ENCODE measurements around the gene DVL3.
"Not testable (repeated sequence)": the region's sequence is repeated elsewhere in the genome, so short reads cannot be mapped to it uniquely, and the experiment has no call there.

Gene DVL3

DNA sequence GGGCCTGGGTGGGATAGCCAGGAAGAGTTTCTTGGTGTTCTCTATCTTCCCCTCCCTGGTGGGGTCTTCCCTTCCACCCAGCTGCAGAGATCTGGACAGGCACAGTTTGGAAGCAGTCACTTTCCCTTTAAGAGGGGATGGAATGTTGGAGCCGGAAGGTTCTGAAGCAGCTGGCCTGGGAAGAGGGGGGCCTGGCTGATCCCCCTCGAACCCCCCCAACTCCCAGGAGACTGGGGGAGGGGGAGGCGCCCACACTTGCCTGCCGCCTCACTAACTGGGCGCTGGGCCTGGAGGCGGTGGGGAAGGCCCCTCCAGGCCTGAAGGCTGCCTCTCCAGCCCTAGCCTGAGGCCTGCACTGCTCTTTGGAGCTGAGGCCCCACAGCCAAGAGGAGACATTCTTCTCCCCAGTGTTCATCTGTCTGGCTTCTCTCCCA lies 1.4 kb downstream of the DVL3 start:
- no peak for DNase-seq

DNA sequence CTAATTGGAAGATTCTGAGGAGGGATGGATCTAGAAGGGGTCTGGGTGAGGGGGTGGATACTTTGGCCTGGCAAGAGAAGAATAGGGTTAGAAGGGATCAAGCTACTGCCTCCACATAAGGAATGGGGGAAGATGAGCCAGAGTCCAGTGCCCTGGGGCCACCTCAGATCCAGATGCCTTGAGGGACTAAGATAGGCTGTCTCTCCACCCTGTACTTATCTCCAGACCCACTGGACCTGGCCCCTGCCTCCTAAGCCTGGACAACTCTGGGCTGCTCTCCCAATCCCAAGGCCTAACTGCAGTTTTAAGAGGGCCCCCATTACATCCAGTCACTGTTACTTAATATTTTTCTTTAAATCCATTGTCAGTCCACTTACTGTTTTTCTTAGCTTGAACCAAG lies 2.0 kb downstream of the DVL3 start:
- DNase-seq, result no peak

DNA sequence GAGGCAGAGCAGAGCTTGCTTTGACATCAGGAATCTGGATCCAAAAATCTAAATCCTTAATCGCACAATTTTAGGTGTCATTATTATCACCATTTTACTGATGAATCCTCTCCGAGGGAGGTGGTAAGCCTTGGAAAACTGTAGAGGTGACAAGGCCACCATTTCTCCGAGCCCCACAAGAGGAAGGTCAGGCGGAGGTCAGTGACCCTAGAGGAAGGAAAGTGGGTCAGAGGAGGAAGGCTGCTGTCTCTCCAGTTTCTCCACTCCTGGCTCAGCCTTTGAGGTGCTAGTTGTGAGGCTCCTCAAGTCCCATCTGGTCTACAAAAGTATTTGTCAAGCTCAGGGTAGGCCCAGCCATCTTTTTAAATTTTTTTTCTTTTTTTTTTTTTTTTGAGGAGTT lies 3.2 kb downstream of the DVL3 start:
- DNase-seq, result no peak

DNA sequence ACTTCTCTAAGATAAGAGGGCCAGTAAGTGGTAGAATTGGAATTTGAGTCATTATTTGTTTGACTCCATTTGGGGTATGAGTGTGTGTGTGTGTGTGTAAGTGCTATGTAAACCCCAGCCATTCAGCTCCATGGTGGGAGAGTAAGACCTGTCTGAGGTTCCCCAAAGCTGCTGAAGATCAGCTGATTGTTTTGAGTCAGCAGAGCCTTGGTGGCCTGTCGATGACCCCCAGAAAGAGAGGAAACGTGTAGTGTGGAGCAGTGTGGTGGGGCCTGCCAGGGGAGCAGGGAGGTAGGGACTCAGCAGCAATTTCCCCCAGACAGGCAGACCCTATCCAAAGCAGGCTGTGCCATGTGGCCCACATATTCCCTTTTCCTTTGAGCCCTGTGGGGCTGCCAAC lies 5.3 kb downstream of the DVL3 start:
- DNase-seq, result no peak

DNA sequence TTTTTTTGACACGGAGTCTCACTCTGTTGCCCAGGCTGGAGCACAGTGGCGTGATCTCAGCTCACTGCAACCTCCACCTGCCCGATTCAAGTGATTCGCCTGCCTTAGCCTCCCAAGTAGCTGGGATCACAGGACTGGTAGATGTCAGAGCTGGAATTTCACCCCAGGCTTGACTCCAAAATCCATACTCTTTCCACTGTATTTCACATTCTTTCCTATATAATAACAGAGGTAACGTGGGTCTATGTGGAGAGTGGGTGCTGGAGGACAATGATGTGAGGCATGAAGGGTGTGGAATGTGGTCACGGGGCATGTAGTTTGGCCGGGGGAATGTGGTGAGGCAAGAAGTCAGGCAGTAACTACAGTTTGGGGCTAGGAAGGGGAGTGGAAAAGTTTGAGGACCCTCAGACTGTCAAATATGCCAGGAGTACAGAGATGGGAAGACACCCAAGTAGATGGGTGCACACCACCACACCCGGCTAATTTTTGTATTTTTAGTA lies 7.4 kb downstream of the DVL3 start:
- DNase-seq, result not testable (repeated sequence)

DNA sequence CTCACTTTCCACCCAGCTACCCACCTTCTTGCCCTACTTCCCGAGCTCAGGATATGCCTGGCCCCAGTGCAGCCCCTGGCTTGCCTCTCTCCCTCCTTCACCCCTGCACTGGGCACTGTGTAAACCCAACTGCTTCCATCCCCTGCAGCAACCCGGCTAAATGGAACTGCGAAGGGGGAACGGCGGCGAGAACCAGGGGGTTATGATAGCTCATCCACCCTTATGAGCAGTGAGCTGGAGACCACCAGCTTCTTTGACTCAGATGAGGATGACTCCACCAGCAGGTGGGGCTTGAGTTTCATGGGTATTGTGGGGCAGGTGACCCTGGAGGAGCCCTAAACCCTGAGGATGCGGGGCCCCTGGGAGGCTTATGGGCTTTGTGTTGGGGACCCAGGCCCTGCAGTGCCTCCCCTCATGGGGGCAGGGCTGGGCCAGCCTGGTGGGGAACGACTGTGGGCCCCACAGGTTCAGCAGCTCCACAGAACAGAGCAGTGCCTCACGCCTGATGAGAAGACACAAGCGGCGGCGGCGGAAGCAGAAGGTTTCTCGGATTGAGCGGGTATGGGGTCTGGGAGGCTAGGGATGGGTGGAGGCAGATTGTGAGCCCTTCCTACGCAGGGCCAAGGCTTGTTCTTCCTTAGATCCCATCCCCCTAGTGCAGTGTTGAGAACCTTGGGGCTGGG lies 9.6 kb downstream of the DVL3 start:
- DNase-seq, result no peak

DNA sequence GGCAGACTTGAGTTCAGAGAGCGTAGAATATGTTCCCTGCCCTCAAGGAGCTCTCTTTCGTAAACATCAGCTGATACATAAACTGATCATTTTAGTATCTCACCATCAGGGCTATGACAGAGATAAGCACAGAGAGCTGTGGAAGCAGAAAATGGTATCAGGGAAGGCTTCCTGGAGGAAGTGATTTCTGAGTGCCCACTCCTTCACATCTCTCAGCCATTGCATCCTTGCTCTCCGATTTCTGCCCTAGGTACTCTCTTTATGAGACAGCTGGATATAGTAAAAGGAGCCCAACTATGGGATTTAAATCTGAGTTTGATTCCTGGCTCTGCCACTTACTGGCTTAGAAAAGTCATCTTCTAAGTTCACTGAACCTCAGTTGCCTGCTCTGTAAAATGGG lies 10.4 kb downstream of the DVL3 start:
- DNase-seq, result no peak

DNA sequence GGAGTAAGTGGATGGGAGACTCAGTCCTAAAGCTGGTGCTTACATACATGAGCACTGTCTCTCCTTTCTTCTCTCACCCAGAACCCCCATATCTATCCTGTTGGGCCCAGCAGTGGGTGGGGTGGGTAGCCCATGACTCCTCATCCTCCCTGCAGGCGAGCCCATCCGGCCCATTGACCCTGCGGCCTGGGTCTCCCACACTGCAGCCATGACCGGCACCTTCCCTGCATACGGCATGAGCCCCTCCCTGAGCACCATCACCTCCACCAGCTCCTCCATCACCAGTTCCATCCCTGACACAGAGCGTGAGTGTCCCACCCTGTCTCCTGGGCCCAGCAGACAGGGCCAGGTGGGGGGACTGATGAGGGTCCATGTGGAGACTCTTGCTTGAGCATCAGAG lies 11.5 kb downstream of the DVL3 start:
- DNase-seq, result no peak

DNA sequence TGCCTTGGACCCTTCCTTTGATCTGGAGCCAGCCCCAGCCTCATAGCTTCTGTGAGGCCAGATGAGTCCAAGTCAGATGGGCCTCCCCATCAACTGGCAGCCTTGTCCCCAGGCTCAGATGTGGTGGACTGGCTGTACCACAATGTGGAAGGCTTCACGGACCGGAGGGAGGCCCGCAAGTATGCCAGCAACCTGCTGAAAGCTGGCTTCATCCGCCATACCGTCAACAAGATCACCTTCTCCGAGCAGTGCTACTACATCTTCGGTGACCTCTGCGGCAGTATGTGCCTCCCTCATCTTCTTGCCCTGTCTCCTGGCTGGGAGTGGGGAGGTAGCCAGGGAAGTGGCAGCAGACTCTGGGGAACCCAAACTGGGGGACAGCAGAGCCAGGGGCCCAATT lies 12.6 kb downstream of the DVL3 start:
- no peak for DNase-seq

DNA sequence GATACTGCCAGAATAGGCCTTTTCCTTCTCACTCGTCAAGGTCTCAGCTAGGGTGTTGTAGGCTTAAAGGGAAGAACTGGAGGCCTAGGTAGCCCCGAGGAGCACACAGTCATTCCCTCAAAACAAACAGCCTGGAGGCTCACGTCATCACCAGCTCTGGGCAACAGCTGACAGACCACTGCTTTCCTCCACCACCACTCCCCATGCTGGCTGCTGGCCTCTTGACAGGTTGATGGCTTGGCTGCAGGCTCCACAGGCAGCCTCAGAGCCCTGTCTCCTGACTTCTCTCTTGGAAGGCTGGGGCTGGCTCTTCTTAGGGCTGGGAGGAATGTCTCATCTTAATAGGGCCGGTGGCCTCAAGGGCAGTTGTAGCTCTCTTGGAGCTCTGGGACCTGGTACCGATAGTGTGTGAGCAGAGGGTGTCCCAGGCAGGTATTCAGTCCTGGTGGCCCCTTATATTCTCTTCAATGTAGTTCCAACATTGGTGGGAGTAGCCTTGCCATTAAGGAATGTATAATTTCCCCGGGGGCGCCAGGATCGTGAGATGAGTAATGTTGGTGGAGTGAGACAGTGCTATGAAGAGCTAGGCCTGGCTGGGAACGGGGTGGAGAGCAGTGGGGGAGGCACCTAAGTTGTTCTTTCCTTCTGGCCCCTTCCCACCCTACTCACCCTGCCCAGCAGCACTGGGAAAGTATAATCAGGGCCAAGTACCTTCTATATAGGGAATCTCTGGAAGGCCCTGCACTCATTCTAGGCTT lies 13.4 kb downstream of the DVL3 start:
- no peak for DNase-seq

DNA sequence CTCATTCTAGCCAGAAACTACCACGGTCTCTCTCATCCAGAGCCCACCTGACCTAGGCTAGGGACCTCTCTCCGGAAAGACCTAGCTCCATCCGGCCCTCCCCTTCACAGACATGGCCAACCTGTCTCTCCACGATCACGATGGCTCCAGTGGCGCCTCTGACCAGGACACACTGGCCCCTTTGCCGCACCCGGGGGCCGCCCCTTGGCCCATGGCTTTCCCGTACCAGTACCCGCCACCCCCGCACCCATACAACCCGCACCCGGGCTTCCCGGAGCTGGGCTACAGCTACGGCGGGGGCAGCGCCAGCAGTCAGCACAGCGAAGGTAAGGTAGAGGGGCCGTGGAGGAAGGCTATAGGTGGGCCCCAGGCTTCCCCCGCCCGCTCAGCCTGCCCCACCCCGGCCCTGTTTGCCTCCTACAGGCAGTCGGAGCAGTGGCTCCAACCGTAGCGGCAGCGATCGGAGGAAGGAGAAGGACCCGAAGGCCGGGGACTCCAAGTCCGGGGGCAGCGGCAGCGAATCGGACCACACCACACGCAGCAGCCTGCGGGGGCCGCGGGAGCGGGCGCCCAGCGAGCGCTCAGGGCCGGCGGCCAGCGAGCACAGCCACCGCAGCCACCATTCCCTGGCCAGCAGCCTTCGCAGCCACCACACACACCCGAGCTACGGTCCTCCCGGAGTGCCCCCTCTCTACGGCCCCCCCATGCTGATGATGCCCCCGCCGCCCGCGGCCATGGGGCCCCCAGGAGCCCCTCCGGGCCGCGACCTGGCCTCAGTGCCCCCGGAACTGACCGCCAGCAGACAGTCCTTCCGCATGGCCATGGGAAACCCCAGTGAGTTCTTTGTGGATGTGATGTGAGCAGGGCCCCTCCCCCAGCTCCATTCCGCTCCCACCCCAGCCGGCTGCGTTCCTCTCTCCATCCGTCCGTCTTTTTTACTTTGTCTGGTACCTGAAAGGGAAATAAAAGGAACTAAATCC lies 15.0 kb downstream of the DVL3 start:
- DNase-seq, result no peak

DNA sequence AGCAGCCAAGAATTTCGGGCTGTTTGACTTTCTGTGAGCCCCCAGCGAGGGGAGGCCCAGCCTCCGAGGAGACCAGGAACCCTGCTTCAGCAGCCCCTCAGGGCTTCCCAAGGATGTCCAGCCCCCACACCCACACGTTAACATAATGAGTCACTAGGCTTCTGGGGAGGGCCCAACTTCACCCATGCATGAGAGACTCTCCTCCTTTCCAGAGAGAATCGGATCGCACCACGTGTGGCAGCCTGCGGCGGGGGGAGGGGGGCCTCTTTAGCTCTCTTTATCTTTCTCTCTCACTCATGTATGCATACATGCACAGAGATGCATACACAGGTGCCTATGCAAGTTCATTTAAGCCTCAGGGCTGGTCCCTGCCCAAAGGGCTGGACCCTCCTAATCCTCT lies 16.4 kb downstream of the DVL3 start:
- no peak for DNase-seq

DNA sequence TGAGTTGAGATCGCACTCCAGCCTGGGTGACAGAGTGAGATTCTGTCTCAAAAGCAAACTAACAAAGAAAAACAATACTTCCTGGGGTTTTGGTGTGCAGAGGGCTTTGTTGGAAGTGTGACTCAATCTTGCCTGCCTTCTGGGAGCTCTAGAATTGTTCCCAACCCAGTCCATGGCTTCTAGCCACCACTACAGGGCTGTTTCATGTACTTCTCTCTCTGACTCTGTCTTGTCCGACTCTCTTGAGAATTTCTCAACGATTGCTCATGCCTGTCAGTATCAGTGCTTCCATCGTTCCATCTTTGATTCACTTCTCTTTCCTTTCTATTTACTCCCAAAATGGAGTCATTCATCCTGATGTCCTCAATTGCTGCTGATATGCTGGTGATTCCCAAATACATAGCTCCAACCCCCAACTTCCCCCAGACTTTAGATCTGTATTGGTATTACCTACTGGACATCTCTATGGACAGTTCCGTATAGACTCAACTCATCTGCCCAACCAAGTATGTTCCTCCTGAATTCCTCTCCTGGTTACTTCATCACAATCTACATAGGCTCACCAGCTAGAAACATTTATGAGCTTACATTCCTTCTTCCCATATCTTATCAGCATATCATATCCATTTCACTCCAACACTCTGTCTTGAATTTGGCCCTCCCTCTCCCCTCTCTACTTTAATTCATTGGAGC lies 17.6 kb downstream of the DVL3 start:
- no peak for DNase-seq

DNA sequence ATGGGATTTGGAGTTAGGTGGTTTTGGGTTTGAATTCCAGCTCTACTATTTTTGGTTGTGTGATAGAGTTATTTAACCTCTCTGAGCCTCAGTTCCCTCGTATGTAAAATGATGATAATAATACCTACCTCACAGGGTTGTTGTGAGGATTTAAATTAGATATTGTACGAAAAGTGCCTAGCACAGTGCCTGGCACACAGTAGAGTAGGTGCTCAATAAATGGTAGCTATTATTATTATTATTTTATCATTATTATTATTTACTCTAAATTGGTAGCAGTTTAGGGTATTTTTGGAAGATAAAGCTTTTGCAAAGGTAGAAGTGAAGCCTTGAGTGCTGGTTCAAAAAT lies 18.2 kb downstream of the DVL3 start:
- no peak for DNase-seq

DNA sequence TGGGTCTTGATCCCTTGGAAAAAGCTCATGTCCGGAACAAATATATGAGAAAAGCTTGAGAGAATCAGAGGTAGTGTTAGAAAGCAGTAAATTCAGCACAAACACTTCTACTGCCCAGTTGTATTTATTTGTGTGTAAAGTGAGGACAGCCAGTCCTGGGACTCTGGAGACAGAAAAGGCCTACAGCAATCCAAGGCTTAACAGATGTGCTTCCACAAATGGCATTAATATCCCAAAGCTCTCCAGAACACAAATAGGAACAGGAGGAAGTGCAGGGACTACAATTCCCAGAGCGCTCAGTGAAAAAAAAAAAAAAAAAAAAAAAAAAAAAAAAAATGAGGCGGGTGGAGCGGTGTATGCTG lies 19.1 kb downstream of the DVL3 start:
- DNase-seq, result no peak

DNA sequence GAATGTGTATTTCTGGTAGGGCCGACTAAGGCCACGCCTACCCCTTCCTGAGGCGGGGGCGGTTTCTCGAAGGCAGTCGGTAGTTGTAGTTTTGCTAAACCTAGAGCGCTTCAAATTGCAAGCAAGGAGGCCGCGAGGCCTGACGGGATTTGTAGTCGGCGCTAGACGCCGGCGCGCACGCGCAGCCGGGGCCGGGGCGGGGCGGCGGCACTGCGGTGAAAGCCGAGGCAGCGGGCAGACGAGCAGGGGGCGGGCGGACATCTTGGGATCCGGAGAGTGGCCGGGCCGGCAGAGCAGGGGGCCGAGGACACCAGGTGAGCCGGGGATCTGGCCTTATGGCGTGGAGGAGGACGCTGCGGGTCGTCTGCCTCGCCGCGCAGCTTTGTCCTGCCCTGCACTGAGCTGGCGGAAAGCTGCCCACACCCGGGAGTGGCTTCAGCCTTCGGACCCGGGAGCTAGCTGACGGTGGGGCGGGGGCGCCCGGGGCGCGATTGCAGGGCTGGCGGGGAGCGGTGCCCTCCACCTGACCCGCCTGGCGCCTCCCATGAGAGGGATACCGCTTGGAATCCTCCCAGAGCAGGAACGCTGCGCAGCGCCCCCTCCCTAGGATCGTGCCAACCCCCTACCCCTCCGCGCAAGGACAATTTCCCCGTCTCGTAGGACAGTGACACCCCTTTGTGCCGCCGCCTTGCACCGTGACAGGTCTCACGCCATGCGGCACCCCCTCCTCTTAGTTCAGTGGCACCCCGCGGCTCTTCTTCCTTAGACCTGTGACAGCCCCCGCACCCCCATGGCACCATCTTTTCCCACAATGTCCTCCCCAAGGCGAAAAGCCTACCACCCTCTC lies 19.7 kb downstream of the DVL3 start, which contains the start of gene AP2M1:
Gene AP2M1, plus strand, starts transcription at position 210 of the 847 bp plus-strand sequence. CDS start 2,139 bp downstream, outside the sequence.
- DNase-seq, result peak; percentile 99

DNA sequence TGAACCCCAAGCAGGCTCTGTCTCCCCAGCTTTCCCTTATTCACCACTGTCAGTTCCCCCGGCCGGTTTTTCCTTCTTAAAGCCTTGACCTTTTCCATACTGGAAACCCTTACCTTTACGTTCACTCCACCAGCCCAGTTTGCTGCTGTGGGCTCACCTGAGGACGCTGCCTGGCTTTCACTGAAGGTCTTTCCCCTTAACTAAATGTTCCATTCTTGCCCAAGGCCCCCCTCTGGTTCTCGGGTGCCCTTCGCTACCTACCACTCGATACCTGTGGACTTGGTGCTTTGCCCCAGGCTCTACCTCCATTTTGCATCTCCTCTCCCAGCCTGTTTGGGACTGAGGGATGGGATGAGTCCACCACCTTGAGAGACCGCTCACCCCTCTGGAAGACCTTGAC lies 20.3 kb downstream of the DVL3 start:
- DNase-seq, result no peak

DNA sequence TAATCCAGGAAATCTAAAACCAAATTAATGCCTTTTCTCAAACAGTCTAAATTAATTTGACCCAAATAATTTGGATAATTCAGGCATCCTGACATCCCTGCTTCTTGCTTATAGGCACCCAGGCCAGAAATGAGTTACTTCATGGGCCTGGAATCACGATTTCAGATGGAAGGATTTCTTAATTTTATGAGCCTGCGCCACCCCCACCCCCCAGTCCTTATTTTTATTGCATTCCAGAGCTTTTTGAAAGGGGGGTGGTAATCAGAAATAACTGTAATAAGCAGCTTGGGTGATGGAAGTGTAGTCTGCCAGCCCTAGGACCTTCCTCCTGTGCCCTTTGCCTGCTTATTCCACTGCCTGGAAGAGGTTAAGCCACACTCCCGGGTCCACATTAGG lies 20.8 kb downstream of the DVL3 start:
- DNase-seq, result no peak

DNA sequence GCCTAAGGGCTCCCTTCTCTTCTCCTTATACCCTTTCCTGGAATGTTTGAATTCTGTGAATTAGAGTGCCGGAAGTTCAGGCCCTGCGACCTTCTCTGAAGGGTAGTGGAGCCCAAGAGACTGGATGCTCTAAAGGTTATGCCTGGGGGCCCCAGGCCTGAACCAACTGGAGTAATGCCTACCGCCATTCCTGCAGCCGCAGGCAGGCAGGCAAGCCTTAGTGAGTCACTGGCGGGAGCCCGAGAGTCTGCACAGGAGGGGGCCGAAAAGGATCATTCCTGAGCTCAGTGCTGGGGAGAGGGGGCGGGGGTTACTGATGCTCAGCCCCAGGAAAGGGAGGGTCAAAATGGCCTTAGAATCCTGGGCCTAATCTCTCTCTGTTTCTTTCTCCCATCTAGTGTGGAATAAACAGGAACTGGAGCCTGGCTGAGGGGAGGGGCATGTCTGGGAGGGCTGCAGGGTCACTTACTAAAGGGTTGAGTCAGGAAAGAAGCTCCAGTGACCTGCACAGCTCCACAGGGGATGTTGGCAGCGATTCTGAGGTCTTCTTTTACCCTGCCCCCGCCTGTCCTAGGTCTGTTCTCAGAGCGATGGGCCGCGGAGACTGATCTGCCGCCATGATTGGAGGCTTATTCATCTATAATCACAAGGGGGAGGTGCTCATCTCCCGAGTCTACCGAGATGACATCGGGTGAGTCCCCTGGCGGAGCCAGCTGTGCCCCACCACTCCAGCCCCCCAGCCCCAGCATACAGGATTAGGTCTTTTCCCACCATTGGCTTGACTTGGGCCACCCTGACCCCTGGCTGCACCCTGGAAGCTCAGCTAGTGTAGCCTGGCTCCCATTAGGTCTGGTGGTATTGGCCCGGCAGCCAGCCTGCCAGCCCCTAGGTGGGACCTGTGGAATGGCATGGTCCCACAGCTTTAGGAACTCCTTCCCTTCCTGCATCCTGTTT lies 21.5 kb downstream of the DVL3 start:
- DNase-seq, result peak in 1 of 2 donors; percentile 18

DNA sequence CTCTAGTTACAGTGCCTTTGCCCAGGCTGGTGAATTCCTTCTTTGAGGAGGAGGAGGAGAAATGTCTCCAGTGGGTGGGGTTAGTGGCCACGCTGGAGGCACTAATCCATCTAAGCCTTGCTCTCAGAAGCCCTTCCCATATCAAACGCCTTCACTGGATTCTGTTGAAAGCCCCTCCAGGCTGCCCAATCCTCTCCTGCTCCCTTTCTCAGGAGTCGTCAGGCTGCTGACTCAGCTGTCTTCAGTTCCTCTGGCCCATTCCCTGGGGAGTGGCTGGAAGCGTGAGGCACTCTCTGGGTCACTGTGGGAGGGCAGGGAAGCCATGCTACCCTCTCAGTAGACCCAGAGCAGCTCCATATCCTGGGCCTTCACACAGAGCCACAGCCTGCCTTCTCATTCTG lies 22.2 kb downstream of the DVL3 start:
- DNase-seq, result no peak
